ENCODE data around the gene LASP1NB.
A peak's percentile ranks its signal among the peaks of the same experiment; 100 is the strongest.
"Not testable (repeated sequence)": the region's sequence is repeated elsewhere in the genome, so short reads cannot be mapped to it uniquely, and the experiment has no call there.

Gene LASP1NB

GRCh38 chr17:38947189-38947588, 21.8 kb downstream of the LASP1NB start:
- Histone ChIP-seq H3K4me1 (ENCODE audit: insufficient read depth, low read length) (peaks cover 6% of the 10 kb centered on the region), H3K36me3 (ENCODE audit: insufficient read depth, low read length) (no peaks in the 10 kb centered on the region), H3K27me3 (ENCODE audit: control insufficient read depth in 1 of 2, insufficient read depth in 2 of 2, low read length in 2 of 2) (no peaks in the 10 kb centered on the region), H3K9me3 (ENCODE audit: low read length) (no peaks in the 10 kb centered on the region), H3K9ac (ENCODE audit: low read length) (no peak overlapping the region), H3K27ac (ENCODE audit: low read depth, low read length) (no peak overlapping the region), H3K4me3 (ENCODE audit: low read depth in 1 of 2, low read length in 2 of 2) (no peak overlapping the region)

GRCh38 chr17:38953800-38954199, 28.4 kb downstream of the LASP1NB start:
- H3K9me3 ChIP-seq (ENCODE audit: low read length); H3K4me3 ChIP-seq (ENCODE audit: low read depth in 1 of 2, low read length in 2 of 2); H3K4me1 ChIP-seq (ENCODE audit: insufficient read depth, low read length); H3K27ac ChIP-seq (ENCODE audit: low read depth, low read length); H3K36me3 ChIP-seq (ENCODE audit: insufficient read depth, low read length); H3K9ac ChIP-seq (ENCODE audit: low read length); H3K27me3 ChIP-seq (ENCODE audit: control insufficient read depth in 1 of 2, insufficient read depth in 2 of 2, low read length in 2 of 2): not testable (repeated sequence)

DNA sequence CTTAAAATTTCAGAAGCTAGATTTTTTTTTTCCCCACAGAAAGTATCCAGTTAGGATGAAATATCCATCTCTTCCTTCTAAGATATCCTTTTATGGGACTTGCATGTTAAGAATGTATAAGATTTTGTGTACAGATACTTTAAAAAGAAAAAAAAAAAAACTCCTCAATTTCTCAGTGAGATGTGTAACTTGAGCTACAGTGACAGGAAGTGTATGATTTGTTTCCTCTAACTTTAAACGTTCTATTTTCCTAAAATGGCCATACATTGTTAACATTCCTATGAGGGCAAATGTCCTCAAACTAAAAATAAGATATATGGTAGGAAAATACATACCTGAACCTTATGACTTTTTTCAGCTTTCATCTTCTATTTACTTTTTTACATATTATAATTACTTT, 32.9 kb downstream of the LASP1NB start:
- H3K9ac ChIP-seq (ENCODE audit: low read length), result no peak overlapping the region
- no peaks in the 10 kb centered on the region for H3K9me3 ChIP-seq (ENCODE audit: low read length)
- H3K4me3 ChIP-seq (ENCODE audit: low read depth in 1 of 2, low read length in 2 of 2), result no peak overlapping the region
- H3K36me3 ChIP-seq (ENCODE audit: insufficient read depth, low read length), result no peaks in the 10 kb centered on the region
- no peaks in the 10 kb centered on the region for H3K27me3 ChIP-seq (ENCODE audit: control insufficient read depth in 1 of 2, insufficient read depth in 2 of 2, low read length in 2 of 2)
- no peaks in the 10 kb centered on the region for H3K4me1 ChIP-seq (ENCODE audit: insufficient read depth, low read length)
- no peak overlapping the region for H3K27ac ChIP-seq (ENCODE audit: low read depth, low read length)

DNA sequence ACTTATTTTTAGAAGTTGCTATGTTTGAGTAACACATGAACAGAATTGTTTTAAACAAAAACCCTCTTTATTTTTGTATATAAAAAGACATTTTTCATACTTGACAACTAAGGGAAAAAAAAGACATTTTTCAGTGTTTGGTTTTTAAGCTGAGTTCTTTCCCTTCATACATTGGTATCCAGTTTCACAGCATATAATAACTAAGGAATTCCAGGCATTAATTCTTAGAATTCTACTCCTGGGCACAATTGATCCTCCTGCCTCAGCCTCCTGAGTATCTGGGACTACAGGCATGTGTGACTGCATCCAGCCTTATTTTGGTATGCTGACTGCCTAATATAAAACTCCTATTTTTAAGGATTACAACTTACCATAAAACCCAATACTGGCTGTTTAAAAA, 33.3 kb downstream of the LASP1NB start:
- Histone ChIP-seq H3K4me3 (ENCODE audit: low read depth in 1 of 2, low read length in 2 of 2) (no peak overlapping the region), H3K9ac (ENCODE audit: low read length) (no peak overlapping the region), H3K36me3 (ENCODE audit: insufficient read depth, low read length) (no peaks in the 10 kb centered on the region), H3K4me1 (ENCODE audit: insufficient read depth, low read length) (no peaks in the 10 kb centered on the region), H3K9me3 (ENCODE audit: low read length) (no peaks in the 10 kb centered on the region), H3K27me3 (ENCODE audit: control insufficient read depth in 1 of 2, insufficient read depth in 2 of 2, low read length in 2 of 2) (no peaks in the 10 kb centered on the region), H3K27ac (ENCODE audit: low read depth, low read length) (no peak overlapping the region)

- Histone ChIP-seq H3K27ac (ENCODE audit: low read depth, low read length) (no peak overlapping the region), H3K27me3 (ENCODE audit: control insufficient read depth in 1 of 2, insufficient read depth in 2 of 2, low read length in 2 of 2) (no peaks in the 10 kb centered on the region), H3K4me3 (ENCODE audit: low read depth in 1 of 2, low read length in 2 of 2) (no peak overlapping the region)
These were observed 34.1 kb downstream of the LASP1NB start for GRCh38 chr17:38959508-38959907.

GRCh38 chr17:38960402-38960801, 35.0 kb downstream of the LASP1NB start:
- no peaks in the 10 kb centered on the region for H3K9me3 ChIP-seq (ENCODE audit: low read length)
- no peak overlapping the region for H3K9ac ChIP-seq (ENCODE audit: low read length)
- H3K36me3 ChIP-seq (ENCODE audit: insufficient read depth, low read length), result no peaks in the 10 kb centered on the region
- H3K27me3 ChIP-seq (ENCODE audit: control insufficient read depth in 1 of 2, insufficient read depth in 2 of 2, low read length in 2 of 2), result no peaks in the 10 kb centered on the region
- H3K4me3 ChIP-seq (ENCODE audit: low read depth in 1 of 2, low read length in 2 of 2), result no peak overlapping the region
- no peaks in the 10 kb centered on the region for H3K4me1 ChIP-seq (ENCODE audit: insufficient read depth, low read length)
- H3K27ac ChIP-seq (ENCODE audit: low read depth, low read length), result no peak overlapping the region

More at GRCh38 chr17:38959508-38959907, 34.1 kb downstream of the LASP1NB start:
- Histone ChIP-seq H3K4me1 (ENCODE audit: insufficient read depth, low read length) (no peaks in the 10 kb centered on the region), H3K9me3 (ENCODE audit: low read length) (no peaks in the 10 kb centered on the region), H3K36me3 (ENCODE audit: insufficient read depth, low read length) (no peaks in the 10 kb centered on the region), H3K9ac (ENCODE audit: low read length) (no peak overlapping the region)

DNA sequence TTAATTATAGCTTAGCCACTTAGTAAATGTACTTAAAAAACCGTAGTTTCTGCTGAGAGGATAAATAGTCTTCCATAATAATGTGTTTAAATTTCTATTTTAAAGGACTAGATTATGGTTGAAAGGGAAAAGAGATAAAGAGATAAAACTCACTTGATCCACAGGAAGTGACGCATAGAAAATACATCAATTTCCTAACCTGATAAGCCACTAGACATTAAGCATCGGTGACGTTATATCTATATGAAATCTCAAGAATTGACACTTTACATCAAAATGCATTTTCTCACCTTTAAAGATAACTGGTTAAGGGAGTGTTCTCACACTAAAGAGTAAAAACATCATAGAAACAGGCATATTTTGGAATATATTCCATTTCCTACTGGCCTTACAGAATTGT, 36.0 kb downstream of the LASP1NB start:
- Histone ChIP-seq H3K27ac (ENCODE audit: low read depth, low read length) (no peak overlapping the region), H3K27me3 (ENCODE audit: control insufficient read depth in 1 of 2, insufficient read depth in 2 of 2, low read length in 2 of 2) (no peaks in the 10 kb centered on the region), H3K4me3 (ENCODE audit: low read depth in 1 of 2, low read length in 2 of 2) (no peak overlapping the region), H3K36me3 (ENCODE audit: insufficient read depth, low read length) (no peaks in the 10 kb centered on the region), H3K9ac (ENCODE audit: low read length) (no peak overlapping the region), H3K4me1 (ENCODE audit: insufficient read depth, low read length) (no peaks in the 10 kb centered on the region), H3K9me3 (ENCODE audit: low read length) (no peaks in the 10 kb centered on the region)

- H3K4me3 ChIP-seq (ENCODE audit: low read depth in 1 of 2, low read length in 2 of 2), result peak within 1 kb of the TSS in 1 of 2 donors; percentile 53
- H3K4me1 ChIP-seq (ENCODE audit: insufficient read depth, low read length), result peaks cover 6% of the 10 kb centered on the region
- peak within 1 kb of the TSS; percentile 30 for H3K9ac ChIP-seq (ENCODE audit: low read length)
- no peaks in the 10 kb centered on the region for H3K27me3 ChIP-seq (ENCODE audit: control insufficient read depth in 1 of 2, insufficient read depth in 2 of 2, low read length in 2 of 2)
- no peaks in the 10 kb centered on the region for H3K36me3 ChIP-seq (ENCODE audit: insufficient read depth, low read length)
- H3K27ac ChIP-seq (ENCODE audit: low read depth, low read length), result no peak within 1 kb of the TSS
- no peaks in the 10 kb centered on the region for H3K9me3 ChIP-seq (ENCODE audit: low read length)
These were observed 41.9 kb downstream of the LASP1NB start, which contains the start of gene FBXO47 for GRCh38 chr17:38967290-38967738. Gene FBXO47 (minus strand): TSS chr17:38967403. CDS start chr17:38963025, 4,378 bp downstream.

GRCh38 chr17:38969281-38969680, 43.9 kb downstream of the LASP1NB start:
- H3K36me3 ChIP-seq (ENCODE audit: insufficient read depth, low read length), result no peaks in the 10 kb centered on the region
- H3K27ac ChIP-seq (ENCODE audit: low read depth, low read length), result no peak overlapping the region
- H3K4me3 ChIP-seq (ENCODE audit: low read depth in 1 of 2, low read length in 2 of 2), result no peak overlapping the region
- no peak overlapping the region for H3K9ac ChIP-seq (ENCODE audit: low read length)
- peaks cover 6% of the 10 kb centered on the region for H3K4me1 ChIP-seq (ENCODE audit: insufficient read depth, low read length)
- H3K27me3 ChIP-seq (ENCODE audit: control insufficient read depth in 1 of 2, insufficient read depth in 2 of 2, low read length in 2 of 2), result no peaks in the 10 kb centered on the region
- no peaks in the 10 kb centered on the region for H3K9me3 ChIP-seq (ENCODE audit: low read length)

DNA sequence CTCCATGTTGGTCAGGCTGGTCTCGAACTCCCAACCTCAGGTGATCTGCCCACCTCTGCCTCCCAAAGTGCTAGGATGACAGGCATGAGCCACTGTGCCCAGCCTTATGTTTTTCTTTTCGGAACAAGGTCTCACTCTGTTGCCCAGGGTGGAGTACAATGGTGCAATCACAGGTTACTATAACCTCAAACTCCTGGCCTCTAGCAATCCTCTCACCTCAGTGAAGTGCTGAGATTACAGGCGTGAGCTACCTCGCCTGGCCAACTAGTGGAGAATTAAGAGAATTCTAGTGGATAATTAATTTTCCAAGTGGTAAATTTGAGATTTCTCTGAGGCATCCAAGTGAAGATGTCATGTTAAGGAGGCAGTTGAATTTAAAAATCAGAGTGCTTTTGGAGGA, 44.7 kb downstream of the LASP1NB start:
- Histone ChIP-seq H3K4me3 (ENCODE audit: low read depth in 1 of 2, low read length in 2 of 2) (no peak overlapping the region), H3K27ac (ENCODE audit: low read depth, low read length) (no peak overlapping the region), H3K9me3 (ENCODE audit: low read length) (no peaks in the 10 kb centered on the region), H3K27me3 (ENCODE audit: control insufficient read depth in 1 of 2, insufficient read depth in 2 of 2, low read length in 2 of 2) (no peaks in the 10 kb centered on the region), H3K4me1 (ENCODE audit: insufficient read depth, low read length) (peaks cover 6% of the 10 kb centered on the region), H3K36me3 (ENCODE audit: insufficient read depth, low read length) (no peaks in the 10 kb centered on the region), H3K9ac (ENCODE audit: low read length) (no peak overlapping the region)

DNA sequence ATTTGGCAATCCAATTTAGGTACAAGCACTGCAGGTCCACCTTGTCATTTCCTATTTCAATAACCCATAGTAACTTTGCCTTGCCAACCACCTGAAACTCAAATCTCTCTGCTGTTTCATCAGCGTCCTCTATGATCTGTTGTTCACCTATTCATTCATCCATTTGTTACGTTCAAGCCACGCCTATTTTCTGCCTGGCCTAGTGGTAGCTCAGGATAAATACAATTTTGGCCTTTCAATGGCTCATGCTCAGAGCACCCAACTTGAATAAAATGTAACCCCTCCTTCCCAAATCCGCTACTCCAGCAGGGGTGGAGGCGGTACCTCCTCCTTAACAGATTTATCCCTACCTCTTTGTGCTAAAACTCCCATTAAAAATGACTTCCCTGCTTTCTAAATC, 45.4 kb downstream of the LASP1NB start:
- H3K4me3 ChIP-seq (ENCODE audit: low read depth in 1 of 2, low read length in 2 of 2), result no peak overlapping the region
- H3K36me3 ChIP-seq (ENCODE audit: insufficient read depth, low read length), result no peaks in the 10 kb centered on the region
- no peak overlapping the region for H3K27ac ChIP-seq (ENCODE audit: low read depth, low read length)
- H3K9me3 ChIP-seq (ENCODE audit: low read length), result no peaks in the 10 kb centered on the region
- no peak overlapping the region for H3K9ac ChIP-seq (ENCODE audit: low read length)
- peaks cover 6% of the 10 kb centered on the region for H3K4me1 ChIP-seq (ENCODE audit: insufficient read depth, low read length)
- H3K27me3 ChIP-seq (ENCODE audit: control insufficient read depth in 1 of 2, insufficient read depth in 2 of 2, low read length in 2 of 2), result no peaks in the 10 kb centered on the region

GRCh38 chr17:38976187-38976551, 50.8 kb downstream of the LASP1NB start:
- not testable (repeated sequence) for H3K36me3 ChIP-seq (ENCODE audit: insufficient read depth, low read length); H3K9ac ChIP-seq (ENCODE audit: low read length); H3K4me3 ChIP-seq (ENCODE audit: low read depth in 1 of 2, low read length in 2 of 2); H3K27ac ChIP-seq (ENCODE audit: low read depth, low read length); H3K4me1 ChIP-seq (ENCODE audit: insufficient read depth, low read length); H3K27me3 ChIP-seq (ENCODE audit: control insufficient read depth in 1 of 2, insufficient read depth in 2 of 2, low read length in 2 of 2); H3K9me3 ChIP-seq (ENCODE audit: low read length)
